GM18867 (cell line): Measurements from ENCODE around the gene ZNF764.
"Not testable (repeated sequence)": the region's sequence is repeated elsewhere in the genome, so short reads cannot be mapped to it uniquely, and the experiment has no call there.

ENCODE experiments used
- ATAC-seq: cut with Tn5 transposase; IDR thresholded peaks from one replicate; pipeline ENCODE4 v1.9.1; 2021; ENCODE audit warnings: mild to moderate bottlenecking, moderate library complexity; ENCODE audit not compliant: unreplicated experiment

Gene ZNF764

DNA sequence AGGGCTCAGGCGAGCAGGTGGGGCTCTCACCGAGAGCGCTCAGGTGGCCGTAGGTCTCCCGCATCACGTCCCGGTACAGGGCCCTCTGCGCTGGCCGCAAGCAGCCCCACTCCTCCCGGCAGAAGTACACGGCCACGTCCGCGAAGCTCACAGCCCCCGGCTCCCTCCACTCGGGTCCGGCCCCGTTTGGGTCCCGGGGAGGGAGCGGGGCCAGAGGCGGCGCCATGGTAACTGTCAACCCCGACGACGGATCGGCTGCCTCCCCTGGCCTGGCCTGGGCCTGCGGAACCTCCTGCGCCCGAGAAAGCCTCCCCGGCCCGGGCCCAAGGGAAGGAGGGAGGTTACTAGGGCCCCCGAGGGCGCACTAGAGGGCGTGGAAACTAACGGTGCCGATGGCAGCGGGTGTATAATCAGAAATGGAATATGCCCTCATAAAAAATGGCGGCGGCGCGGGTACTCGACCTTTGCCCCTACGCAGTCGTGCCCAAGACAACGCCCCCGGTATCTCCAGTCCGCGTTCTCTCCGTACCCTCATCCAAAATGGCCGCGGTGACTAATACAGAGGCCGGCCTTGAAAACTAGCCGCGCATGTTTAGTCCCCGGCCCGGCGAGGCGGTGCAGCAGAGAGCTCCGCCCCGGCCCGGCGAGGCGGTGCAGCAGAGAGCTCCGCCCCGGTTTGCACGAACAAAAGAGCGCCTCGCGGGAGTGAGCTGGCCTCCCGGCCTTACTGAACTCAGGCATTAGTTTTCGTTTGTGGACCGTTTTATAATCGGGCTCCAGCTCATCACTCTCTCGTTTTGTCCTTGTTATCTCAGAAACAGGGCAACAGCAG, at the start of gene ZNF764:
Gene ZNF764, minus strand, starts transcription at position 418 of the 832 bp plus-strand sequence. Its CDS starts 192 bp downstream, at position 226.
- peak; percentile 86 for ATAC-seq

DNA sequence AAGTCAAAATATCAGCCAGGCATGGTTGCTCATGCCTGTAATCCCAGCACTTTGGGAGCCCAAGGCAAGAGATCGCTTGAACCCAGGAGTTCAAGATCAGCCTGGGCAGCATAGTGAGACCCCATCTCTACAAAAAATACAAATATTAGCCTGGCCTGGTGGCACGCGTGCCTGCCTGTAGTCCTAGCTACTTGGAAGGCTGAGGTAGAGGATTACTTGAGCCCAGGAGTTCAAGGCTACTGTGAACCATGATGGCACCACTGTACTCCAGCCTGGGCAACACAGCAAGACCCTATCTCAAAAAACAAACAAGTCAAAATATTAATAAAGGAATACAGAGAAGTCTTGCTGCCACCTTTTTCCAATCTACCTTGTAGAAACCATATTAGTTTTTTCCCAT, 47.8 kb upstream of the ZNF764 start:
- ATAC-seq, result no peak

DNA sequence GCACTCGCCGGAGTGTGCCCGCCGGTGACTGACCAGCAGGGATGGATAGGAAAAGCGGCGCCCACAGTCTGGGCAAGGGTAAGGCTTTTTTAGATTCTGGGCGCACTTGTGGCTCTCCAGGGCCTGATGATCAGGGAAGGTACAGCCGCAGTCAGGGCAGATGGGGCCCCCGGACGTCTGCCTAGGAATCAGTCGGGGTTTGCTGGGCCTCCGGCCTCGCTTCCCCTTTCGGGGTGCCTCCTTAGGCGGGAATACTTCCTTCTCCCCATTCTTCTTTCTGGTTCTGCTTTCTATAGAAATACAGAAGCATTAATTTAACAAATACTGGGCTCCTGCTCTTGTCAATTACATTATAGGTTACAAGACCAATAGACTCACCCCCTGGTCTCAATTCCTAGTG, 47.0 kb upstream of the ZNF764 start:
- no peak for ATAC-seq

DNA sequence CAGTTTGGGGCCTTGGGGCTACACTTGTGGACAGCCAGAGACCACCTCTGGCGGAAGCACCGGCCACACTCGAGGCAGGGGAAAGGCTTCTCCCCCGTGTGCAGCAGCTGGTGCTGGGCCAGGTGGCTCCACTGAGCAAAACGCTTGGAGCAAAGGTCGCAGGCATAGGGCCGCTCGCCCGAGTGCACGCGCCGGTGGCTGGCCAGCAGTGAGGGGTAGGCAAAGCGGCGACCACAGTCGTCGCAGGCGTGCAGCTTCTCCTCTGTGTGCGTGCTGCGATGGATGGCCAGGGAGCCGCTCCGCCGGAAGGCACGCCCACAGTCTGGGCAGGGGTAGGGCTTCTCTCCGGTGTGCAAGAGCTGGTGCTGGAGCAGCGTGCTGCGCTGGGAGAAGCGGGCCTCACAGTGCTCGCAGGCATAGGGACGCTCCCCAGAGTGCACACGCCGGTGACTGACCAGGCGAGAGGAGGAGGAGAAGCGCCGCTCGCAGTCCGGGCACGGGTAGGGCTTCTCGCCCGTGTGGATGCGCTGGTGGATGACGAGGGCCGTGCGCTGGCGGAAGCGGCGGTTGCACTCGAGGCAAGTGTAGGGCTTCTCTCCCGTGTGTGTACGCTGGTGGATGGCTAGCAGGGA, 46.3 kb upstream of the ZNF764 start:
- ATAC-seq, result no peak

DNA sequence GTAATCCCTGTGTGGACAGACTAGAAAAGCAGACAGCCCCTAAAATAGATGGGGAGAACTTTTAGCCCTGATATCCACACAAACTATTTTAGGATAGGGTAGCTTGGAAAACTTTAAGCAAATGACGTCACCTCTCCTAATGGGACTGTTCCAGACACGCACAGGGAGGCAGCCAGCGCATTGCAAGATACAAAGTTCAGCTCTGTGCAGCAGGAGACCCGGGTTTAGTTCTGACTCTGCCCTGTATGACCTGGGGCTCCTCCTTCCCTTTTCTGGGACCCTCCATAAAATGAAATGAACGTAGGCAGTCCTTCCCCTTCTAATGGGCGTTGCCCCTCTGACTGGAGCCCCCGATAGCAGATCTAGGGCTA, 45.8 kb upstream of the ZNF764 start:
- ATAC-seq, result no peak

DNA sequence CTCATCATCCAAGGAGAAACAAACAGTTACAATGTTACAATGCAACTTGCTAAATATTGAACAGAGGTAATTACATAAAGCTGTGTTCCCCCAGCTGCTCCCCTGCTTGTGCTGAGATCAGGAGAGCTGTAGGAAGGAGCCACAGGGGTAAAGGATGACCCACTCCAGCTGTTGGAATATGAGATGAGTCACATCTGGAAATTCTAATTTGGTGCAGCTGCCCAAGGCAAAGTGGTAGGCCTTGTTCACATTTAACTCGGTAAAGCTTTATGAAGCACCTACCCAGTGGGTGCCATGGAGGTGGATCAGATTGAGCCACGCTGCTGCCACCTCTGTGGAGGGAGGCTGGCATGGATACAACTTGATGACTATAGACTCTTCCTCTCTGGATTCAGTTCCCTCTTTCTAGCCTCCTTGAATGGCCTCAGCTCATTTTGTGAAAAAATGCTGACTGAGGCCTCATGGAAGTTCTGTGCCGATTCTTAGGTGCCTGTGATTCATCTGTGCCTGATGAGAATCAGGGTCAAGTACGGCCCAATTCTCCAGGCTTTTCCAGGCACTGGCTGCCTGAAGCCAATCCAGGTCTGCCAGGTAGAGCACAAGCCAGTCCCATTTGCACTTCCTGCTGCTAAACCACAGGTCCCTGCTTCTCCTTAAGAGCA, 44.6 kb upstream of the ZNF764 start:
- no peak for ATAC-seq

DNA sequence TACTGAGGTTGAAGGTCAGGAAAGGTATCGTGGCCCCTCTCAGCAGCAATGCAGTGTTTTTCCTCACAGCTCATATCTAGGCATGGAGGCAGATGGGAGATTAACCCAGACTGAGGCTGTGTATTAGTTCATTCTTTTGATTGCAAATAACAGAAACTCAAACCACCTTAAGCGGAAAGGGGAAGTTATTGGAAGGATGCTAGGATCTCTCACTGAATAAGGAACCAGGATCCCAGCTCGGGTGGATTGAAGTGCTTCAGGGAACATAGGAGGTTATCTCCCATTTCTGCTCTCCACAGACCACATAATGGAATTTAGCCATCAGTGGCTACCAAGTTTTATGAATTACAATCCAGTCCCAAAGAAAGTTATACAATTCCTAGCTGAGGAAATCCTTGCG, 43.8 kb upstream of the ZNF764 start:
- ATAC-seq, result no peak

DNA sequence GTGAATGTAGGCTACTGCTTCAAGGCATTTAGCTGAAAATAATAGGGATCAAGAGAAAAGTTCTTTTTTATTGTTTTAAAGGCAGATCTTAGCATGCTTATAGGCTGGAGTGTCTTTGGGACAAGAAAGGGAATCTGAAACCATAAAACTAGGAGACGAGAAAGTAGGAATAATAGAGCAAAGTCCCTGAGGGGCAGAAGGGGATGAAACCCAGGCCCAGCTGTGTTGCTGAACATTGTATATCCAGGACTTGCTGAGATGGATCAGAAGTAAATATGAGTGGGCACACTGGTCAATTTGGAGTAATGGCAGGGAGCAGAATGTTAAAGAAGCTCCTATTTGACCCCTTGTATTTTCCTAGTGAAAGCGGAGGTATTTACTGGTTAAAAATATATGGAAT, 42.8 kb upstream of the ZNF764 start:
- ATAC-seq, result no peak

DNA sequence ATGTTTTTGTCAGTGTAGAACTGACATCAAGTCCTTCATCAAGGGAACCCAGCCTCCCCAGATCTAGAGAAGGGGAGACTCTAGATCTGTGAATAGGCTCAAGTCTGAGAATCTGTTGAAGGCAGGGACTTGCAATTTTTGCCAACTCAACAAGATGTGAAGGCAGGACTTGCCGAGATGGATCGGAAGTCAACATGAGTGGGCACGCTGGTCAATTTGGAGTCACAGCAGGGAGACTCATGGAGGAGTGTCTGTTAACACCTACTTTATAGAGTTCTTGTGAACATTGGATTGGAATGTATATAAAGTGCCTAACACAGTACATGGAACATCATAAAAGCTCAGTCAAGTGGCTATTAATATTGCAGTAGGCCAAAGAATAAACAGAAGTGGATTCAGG, 42.0 kb upstream of the ZNF764 start:
- no peak for ATAC-seq

DNA sequence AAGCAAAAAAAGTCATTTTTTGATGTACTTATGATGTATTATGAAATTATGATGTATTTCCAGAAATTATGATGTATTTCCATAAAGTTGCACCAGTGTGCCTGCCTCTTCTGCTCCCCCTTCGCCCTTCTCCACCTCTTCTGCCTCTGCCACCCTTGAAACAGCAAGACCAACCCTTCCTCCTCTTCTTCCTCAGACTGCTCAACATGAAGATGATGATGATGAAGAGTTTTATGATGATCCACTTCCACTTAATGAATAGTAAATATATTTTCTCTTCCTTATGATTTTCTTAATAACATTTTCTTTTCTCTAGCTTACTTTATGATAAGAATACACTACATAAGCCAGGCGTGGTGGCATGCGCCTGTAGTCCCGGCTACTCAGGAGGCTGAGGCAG, 34.7 kb upstream of the ZNF764 start:
- ATAC-seq, result no peak

DNA sequence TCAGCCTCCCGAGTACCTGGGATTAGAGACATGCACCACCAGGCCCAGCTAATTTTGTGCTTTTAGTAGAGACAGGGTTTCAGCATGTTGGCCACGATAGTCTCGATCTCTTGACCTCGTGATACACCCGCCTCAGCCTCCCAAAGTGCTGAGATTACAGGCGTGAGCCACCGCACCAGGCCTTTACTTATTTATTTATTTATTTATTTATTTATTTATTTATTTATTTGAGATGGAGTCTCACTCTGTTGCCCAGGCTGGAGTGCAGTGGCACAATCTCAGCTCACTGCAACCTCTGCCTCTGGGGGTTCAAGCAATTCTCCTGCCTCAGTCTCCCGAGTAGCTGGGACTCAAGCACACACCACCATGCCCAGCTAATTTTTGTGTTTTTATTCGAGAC, 32.7 kb upstream of the ZNF764 start:
- ATAC-seq, result not testable (repeated sequence)

DNA sequence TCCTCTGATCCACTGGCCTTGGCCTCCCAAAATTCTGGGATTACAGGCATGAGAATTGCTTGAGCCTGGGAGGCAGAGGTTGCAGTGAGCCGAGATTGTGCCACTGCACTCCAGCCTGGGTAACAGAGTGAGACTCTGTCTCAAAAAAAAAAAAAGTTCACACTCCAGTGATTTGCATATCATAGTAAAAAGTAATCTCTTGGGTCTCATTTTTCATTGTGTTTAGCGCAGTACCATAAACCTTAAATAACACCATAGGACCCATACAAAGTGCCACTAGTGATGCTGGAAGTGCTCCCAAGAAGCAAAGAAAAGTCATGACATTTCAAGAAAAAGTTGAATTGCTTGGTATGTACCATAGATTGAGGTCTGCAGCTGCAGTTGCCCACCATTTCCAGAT, 31.4 kb upstream of the ZNF764 start:
- not testable (repeated sequence) for ATAC-seq

DNA sequence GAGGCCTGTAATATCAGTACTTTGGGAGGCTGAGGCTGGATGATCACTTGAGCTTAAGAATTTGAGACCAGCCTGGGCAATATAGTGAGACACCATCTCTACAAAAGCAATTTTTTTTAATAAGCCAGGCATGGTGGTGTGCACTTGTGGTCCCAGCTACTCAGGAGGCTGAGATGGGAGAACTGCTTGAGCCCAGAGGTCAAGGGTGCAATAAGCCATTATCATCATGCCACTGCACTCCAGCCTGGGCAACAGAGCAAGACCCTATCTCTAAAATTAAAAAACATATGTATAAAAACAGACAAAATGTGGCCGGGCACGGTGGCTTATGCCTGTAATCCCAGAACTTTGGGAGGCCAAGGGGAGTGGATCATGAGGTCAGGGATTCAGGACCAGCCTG, 30.5 kb upstream of the ZNF764 start:
- no peak for ATAC-seq

DNA sequence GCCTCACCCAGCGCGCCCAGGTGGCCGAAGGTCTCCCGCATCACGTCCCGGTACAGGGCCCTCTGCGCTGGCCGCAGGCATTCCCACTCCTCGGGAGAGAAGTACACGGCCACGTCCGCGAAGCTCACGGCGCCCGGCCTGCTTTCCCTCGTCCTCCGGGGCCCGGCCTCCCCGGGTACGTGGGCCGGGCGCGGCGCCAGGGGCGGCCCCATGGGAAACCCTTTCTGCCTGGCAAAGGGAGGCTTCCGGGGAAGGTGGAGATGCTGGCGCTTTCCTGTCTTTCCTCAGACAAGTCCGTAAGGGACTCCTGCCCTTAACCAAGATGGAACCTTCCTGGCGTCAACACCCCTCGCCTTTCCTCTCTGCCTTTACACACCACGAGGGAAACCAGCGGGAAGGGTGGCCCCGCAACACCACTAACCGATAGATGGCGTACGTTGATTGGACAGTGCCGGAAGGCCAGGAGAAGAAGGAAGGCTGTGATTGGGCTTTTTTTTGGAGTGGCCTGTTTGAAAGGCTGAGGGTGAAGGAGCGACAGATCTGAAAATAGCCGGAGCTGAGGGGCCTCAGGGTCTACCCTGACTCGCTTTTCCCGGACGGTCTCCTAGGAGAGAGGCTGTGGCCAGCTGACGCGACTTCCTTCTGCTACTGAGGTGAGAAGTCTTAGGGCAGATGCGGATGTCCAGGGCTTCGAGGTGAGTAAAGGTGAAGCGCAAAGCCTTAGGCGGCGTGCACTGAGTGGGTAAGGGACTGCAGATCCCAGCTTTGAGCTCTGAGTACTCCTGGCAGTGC, 27.4 kb upstream of the ZNF764 start, which contains the start of gene ZNF785:
Gene ZNF785, minus strand, starts transcription at position 298 of the 792 bp plus-strand sequence. Its CDS starts 86 bp downstream, at position 212.
- peak; percentile 83 for ATAC-seq

DNA sequence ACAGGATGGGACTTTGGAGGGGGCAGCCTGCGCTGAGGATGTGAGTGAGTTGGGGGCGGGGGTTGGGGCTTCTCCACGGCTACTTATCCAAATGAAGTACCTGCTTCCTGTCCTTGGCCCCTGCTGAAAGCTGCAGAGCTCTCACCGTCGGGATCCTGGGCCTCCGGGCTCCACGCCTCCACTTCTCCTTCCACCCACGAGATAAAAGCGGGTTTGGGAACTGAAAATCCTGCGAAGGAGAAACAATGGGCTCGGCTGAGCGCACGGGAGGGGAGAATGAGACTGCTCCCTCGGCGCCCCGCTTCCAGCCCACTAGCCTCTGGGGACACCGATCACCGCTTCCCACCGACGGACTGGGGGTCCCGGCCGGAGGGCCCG, 26.8 kb upstream of the ZNF764 start:
- peak; percentile 30 for ATAC-seq

DNA sequence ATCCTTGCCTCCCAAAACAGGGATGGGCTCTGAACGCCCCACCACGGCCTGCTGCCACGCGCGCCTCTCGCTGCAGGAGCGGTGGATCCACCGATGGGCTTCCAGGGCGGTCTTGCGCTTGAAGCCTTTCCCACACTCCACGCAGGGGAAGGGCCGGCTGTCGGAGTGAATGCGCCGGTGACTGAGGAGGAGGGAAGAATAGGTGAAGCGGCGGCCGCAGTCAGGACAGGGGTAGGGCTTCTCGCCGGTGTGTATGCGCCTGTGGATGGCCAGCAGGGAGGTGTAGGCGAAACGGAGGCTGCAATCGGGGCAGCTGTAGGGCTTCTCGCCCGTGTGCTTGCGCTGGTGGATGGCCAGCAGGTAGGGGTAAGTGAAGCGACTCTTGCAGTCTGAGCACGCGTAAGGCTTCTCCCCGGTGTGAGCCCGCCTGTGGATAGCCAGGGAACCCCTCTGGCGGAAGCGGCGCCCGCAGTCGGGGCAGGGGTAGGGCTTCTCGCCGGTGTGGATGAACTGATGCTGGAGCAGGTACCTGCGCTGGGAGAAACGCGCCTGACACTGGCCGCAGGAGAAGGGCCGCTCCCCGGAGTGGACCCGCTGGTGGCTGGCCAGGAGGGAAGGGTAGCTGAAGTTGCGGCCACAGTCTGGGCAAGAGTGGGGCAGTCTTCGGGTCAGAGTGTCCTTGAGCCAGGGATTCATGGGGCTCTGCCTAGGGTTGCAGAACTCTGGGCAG, 24.6 kb upstream of the ZNF764 start:
- no peak for ATAC-seq

DNA sequence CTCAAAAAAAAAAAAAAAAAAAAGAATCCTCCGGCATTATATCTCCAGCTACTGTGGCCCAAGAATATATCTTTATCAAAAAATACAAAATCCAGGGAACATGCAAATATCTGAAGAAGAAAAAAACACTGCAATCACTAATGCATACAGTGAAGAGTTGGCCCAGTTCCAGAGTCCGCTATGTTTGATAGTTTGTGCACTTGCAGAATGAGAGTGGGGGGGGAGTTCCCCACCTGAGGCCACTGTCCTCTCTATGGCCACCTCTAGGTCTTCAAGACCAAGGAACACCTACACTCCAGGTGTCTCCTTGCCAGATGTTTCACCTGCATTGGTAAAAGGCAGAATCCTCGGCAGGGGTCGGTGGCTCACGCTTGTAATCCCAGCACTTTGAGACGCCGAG, 23.3 kb upstream of the ZNF764 start:
- no peak for ATAC-seq

DNA sequence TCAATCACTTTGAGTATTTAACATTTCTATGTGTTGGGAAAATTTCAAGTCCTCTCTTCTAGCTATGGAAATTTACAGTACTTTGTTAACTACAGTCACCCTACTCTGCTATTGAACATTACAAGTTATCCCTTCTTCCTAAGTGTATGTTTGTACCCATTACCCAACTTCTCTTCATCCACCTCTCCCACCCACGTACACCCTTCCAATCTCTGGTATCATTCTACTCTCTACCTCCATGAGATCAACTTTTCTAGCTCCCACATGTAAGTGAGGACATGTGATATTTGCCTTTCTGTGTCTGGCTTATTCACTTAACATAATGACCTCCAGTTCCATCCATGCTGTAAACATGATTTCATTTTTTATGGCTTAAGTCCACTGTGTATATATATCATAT, 16.5 kb upstream of the ZNF764 start:
- ATAC-seq, result no peak

DNA sequence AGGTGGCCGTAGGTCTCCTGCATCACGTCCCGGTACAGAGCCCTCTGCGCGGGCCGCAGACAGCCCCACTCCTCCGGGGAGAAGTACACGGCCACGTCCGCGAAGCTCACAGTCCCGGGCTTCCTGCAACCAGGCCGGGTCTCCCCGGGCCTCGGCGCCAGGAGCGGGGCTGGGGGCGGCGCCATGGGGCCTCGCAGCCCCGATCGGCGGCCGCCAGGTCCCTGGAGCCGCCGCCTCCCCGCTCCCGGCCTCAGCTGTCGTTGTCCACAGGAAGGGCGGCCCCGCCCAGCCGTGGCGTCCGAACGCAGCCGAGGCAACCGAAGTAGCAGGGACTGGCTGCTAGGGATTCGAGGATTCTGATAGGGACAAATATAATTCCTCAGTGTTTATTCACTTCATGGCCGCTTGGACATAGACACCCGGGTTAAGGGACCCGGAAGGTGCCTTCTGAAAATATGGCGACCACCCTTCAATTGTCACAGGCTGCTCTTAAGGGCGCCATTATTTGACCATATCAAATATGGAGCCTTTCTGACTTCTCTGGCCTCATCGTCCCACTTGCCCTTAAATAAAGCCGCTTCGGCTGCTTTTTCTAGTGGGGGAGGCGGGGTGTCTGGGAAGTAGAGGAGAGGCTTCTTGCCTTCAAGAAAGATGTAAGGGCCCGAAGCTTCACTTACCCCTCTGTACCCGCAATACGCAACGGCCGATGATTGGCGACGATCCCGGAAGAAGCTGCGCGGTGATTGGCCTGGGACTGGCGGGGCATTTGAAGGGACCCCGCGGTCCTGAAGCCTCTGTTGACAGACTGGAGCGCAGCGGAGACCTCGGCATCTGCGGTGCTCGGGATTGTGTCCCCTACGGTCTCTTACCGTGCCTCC, 13.5 kb upstream of the ZNF764 start, which contains the start of gene ZNF688:
Gene ZNF688, minus strand, starts transcription at position 270 of the 878 bp plus-strand sequence. Its CDS starts 85 bp downstream, at position 185.
- ATAC-seq, result peak; percentile 75
